Kidney (tissue), 14 donors: ENCODE measurements around the gene GSX2. TPM values are rescaled to one million over a fixed set of nuclear protein-coding genes. Genes with fewer than 3 reads are reported as not detected.
"Not testable (repeated sequence)": the region's sequence is repeated elsewhere in the genome, so short reads cannot be mapped to it uniquely, and the experiment has no call there.

Experiments
- DNase-seq, 5 donors: peaks; one replicate each; pipeline ENCODE4 v3.0.0-alpha.2; 2013 to 2020
- FAIRE-seq: peaks from 2 replicates; lab custom pipeline; 2012; peaks lifted over from hg19 to GRCh38; lab: Jason Lieb, UNC
- H3K27ac ChIP-seq, 2 donors: one replicate each; pipeline ENCODE4 v1.7.0; 2013; ENCODE audit warnings: low read depth in 2 of 2, low read length in 2 of 2, inconsistent platforms in 1 of 2
- H3K27me3 ChIP-seq: one replicate; pipeline ENCODE4 v1.7.1; 2013; ENCODE audit warnings: low read length, inconsistent platforms; ENCODE audit not compliant: control insufficient read depth, insufficient read depth
- H3K36me3 ChIP-seq, 3 donors: one replicate each; pipeline versions ENCODE4 v1.7.0 to v1.7.1; 2013; ENCODE audit warnings: low read length in 3 of 3, control low read depth in 1 of 3, inconsistent platforms in 1 of 3; ENCODE audit not compliant: insufficient read depth in 3 of 3, control insufficient read depth in 2 of 3
- H3K4me1 ChIP-seq, 3 donors: one replicate each; pipeline versions ENCODE4 v1.7.0 to v1.7.1; 2013; ENCODE audit warnings: low read length in 3 of 3, inconsistent platforms in 1 of 3, low read depth in 1 of 3; ENCODE audit not compliant: control insufficient read depth in 2 of 3, insufficient read depth in 2 of 3
- H3K4me3 ChIP-seq, 3 donors: one replicate each; pipeline versions ENCODE4 v1.7.0 to v1.8.1; 2013; ENCODE audit warnings: low read length in 3 of 3, control low read depth in 1 of 3, inconsistent platforms in 1 of 3
- H3K9ac ChIP-seq, 3 donors: one replicate each; pipeline versions ENCODE4 v1.7.0 to v1.7.1; 2013; ENCODE audit warnings: low read length in 3 of 3, control low read depth in 1 of 3, inconsistent platforms in 1 of 3
- H3K9me3 ChIP-seq, 3 donors: one replicate each; pipeline versions ENCODE4 v1.7.0 to v1.7.1; 2013; ENCODE audit warnings: low read length in 3 of 3, control low read depth in 1 of 3, inconsistent platforms in 1 of 3; ENCODE audit not compliant: control insufficient read depth in 2 of 3, insufficient read depth in 1 of 3
- intact Hi-C: fragments of 100-400 bp; cut with DNase I; formaldehyde crosslinking; loops from one replicate; pipeline ENCODE4 v1.11.1; 2022
- polyA plus RNA-seq: library from polyadenylated mRNA; stranded (reverse); fragments of 350-450 nt; fragmentation: Illumina TruSeq; extraction: RNeasy Lipid Tissue Mini Kit (QIAGEN cat#74804); gene quantifications from one replicate; pipeline ENCODE4 v1.2.3, GENCODE V29; 2014; ENCODE audit warnings: low read depth, low replicate concordance; ENCODE audit not compliant: insufficient read depth
- total RNA-seq: library from RNA; stranded (reverse); fragmentation: NEBNext Ultra II Directional; extraction: Animal tissue kit (Norgen Biotek cat#: 25700); gene quantifications from one replicate; pipeline ENCODE4 v1.2.1, GENCODE V29; 2021
- TF ChIP-seq, protein P1 (sequence below): IDR thresholded peaks from 3 replicates; pipeline ENCODE4 v1.5.1; 2012; ENCODE audit warnings: mild to moderate bottlenecking, moderate library complexity, borderline replicate concordance; ENCODE audit not compliant: insufficient read depth; ENCODE audit errors: extremely low read depth
- donor health status: control.
- donor health status: control.
- donor health status: control.
- donor health status: control.
- donor health status: control.
- donor health status: DM: yes; HTN: yes; CAD: no.
- donor health status: Normal renal cell carcinoma (clear cell type).

Gene GSX2
- total and polyA plus RNA-seq, 2 donors from 2014 or later, result not detected

DNA sequence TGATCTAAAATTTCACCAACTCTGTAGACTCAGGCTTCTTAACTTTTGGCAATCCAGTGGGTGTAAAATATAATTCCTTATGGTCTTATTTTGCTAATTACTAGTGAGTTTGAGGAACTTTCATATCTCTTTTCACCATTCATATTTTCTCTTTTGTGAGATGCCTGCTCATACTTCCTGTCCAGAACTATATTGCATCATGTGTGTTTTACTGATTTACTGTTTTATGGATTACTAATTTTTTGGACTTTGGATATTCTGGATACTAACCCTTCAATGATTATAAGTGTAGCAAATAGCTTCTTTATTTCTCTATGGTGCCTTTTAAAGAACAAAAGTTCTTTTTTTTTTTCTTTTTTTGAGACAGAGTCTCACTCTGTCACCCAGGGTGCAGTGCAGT, 20.6 kb downstream of the GSX2 start:
- no peak overlapping the region for H3K9ac ChIP-seq
- FAIRE-seq (no peak), DNase-seq (no peak)
- no peak overlapping the region for H3K4me3 ChIP-seq
- no peaks in the 10 kb centered on the region for H3K36me3 ChIP-seq
- no peaks in the 10 kb centered on the region for H3K27me3 ChIP-seq
- TF ChIP-seq, protein P1, sequence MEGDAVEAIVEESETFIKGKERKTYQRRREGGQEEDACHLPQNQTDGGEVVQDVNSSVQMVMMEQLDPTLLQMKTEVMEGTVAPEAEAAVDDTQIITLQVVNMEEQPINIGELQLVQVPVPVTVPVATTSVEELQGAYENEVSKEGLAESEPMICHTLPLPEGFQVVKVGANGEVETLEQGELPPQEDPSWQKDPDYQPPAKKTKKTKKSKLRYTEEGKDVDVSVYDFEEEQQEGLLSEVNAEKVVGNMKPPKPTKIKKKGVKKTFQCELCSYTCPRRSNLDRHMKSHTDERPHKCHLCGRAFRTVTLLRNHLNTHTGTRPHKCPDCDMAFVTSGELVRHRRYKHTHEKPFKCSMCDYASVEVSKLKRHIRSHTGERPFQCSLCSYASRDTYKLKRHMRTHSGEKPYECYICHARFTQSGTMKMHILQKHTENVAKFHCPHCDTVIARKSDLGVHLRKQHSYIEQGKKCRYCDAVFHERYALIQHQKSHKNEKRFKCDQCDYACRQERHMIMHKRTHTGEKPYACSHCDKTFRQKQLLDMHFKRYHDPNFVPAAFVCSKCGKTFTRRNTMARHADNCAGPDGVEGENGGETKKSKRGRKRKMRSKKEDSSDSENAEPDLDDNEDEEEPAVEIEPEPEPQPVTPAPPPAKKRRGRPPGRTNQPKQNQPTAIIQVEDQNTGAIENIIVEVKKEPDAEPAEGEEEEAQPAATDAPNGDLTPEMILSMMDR, result no peak
- no peak overlapping the region for H3K27ac ChIP-seq
- intact Hi-C loops, result no loop called here
- no peaks in the 10 kb centered on the region for H3K9me3 ChIP-seq
- H3K4me1 ChIP-seq, result no peaks in the 10 kb centered on the region

GRCh38 chr4:54127660-54128059, 27.7 kb downstream of the GSX2 start:
- H3K27me3 ChIP-seq, result no peaks in the 10 kb centered on the region
- no peaks in the 10 kb centered on the region for H3K4me1 ChIP-seq
- intact Hi-C loops, result no loop called here
- no peak for FAIRE-seq
- DNase-seq, result no peak
- H3K36me3 ChIP-seq, result no peaks in the 10 kb centered on the region
- H3K9me3 ChIP-seq, result no peaks in the 10 kb centered on the region
- TF ChIP-seq, protein P1, result no peak
- no peak overlapping the region for H3K4me3 ChIP-seq
- H3K9ac ChIP-seq, result no peak overlapping the region
- H3K27ac ChIP-seq, result no peak overlapping the region

- DNase-seq, H3K36me3 ChIP-seq, H3K4me3 ChIP-seq, intact Hi-C loops, FAIRE-seq, H3K27ac ChIP-seq, H3K9ac ChIP-seq, H3K4me1 ChIP-seq, H3K27me3 ChIP-seq, H3K9me3 ChIP-seq: not testable (repeated sequence)
Observed at GRCh38 chr4:54128694-54129093, 28.7 kb downstream of the GSX2 start.

DNA sequence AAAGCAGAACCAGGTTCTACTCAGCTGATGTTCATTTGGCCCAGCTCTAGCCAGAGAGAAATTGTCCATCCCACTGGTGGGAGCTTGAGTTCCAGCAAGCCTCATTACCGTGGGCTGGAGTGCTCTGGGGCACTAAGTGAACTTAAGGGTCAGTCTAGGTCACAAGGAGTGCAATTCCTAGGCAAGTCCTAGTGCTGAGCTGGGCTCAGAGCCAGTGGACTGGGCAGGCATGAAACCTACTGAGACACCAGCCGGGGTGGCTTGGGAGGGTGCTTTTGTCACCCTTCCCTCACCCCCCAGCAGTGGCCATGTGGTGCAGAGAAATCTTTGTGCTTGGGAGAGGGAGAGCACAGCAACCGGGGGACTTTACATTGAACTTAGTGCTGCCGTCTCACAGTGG, 39.4 kb downstream of the GSX2 start:
- Histone ChIP-seq H3K27ac (no peak overlapping the region), H3K4me3 (no peak overlapping the region), H3K36me3 (no peaks in the 10 kb centered on the region), H3K9me3 (no peaks in the 10 kb centered on the region), H3K9ac (no peak overlapping the region), H3K27me3 (no peaks in the 10 kb centered on the region), H3K4me1 (no peaks in the 10 kb centered on the region)
- TF ChIP-seq, protein P1, result no peak
- FAIRE-seq, result no peak
- intact Hi-C loops, result no loop called here
- DNase-seq, result no peak
